T-helper 9 cell (primary cell): Measurements from ENCODE around the gene AMELX.

Source experiments
- DNase-seq: peaks from one replicate; pipeline ENCODE4 v3.0.0-alpha.2; 2020

AMELX gene

GRCh38 chrX:11311706-11312105, 18.5 kb downstream of the AMELX start:
- no peak for DNase-seq

DNA sequence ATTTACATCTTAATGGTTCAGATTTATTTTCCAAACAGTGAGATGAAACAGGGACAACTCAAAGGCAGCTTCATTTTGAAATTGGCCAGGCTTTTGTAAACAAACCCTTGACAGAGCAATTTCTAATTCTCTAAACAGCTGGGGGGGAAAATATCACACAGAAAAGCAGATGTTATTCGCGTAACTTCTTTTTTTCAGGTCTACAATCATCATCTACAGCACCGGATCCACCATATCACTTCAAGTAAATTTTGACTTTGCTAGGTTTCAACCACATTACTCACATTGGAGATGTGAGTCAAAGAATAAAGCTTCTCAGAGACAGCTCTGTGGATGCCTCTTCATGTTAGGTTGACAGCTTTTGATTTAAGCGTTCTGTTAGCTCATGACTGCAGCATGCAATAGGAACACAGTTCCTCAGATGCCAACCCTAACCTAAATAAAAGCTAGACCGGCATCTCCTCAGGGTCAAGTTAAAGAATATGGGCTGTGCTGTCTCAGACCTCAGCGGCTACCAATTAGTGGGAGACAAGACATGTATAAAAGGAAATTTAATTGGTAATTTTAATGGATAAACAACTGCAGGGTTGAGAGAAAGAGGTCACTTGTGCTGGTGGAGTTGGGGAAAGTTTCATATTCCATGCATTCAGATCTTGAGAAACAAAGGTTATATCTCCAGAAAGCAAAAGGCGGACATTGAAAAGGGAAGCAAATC, 26.8 kb downstream of the AMELX start:
- no peak for DNase-seq

DNA sequence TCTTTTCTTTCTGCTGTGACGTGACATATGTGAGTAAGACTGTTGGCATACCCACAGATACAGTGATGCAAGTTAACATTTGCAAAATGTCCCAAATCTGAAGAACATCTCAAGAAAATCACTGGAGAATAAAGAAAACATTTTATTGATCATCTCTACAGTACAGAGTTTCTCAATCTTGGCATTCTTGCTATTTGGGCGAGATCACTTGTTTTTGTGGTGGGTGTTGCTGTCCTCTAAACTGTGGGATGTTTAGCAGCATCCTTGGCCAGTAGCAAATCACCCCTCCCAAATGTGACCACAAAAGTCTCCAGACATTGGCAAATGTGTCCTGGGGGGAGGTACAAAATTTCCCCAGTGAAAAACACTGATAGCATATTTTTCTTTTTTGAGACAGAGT, 28.8 kb downstream of the AMELX start:
- no peak for DNase-seq

GRCh38 chrX:11328134-11328533, 34.9 kb downstream of the AMELX start:
- DNase-seq, result no peak

DNA sequence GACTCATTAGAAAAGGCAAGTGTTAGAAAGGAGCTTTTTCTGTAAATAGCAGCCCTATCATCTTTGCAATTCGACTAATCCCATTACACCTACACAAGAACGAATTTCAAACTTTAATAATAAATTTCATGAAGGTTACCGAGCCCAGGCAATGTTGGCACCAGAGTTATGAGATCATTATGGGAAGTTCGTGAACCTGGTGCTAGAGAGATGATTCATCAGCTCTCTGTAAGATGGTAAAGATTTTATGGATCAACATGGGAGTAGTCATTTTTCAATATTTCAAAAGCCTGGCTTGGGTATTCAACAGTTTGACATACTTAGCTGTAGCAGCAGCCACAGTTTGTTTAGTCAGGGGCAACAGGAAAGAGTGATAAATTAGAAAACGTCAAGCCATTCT, 35.8 kb downstream of the AMELX start:
- no peak for DNase-seq

GRCh38 chrX:11331788-11332187, 38.6 kb downstream of the AMELX start:
- no peak for DNase-seq

DNA sequence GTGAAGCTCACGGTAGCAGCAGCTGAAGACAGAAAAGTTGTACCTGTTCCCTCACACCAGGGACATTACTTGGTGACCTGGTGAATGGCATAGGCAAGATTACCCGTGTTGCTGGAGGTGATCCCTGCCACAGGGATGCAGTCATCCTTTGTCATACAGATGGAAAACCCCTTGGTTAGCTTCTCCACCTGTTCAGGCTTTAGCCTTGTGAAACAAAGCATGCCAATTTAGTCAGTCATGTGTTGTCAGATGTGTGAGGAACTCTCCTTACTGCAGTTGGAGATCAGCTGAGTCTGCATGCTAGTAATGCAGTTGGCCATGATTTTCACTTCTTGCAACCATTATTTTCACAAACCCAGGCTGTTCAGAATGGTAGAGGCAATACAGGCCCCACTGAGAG, 41.0 kb downstream of the AMELX start:
- DNase-seq, result no peak

- DNase-seq, result no peak
Measured at GRCh38 chrX:11336201-11336600, 43.0 kb downstream of the AMELX start.

DNA sequence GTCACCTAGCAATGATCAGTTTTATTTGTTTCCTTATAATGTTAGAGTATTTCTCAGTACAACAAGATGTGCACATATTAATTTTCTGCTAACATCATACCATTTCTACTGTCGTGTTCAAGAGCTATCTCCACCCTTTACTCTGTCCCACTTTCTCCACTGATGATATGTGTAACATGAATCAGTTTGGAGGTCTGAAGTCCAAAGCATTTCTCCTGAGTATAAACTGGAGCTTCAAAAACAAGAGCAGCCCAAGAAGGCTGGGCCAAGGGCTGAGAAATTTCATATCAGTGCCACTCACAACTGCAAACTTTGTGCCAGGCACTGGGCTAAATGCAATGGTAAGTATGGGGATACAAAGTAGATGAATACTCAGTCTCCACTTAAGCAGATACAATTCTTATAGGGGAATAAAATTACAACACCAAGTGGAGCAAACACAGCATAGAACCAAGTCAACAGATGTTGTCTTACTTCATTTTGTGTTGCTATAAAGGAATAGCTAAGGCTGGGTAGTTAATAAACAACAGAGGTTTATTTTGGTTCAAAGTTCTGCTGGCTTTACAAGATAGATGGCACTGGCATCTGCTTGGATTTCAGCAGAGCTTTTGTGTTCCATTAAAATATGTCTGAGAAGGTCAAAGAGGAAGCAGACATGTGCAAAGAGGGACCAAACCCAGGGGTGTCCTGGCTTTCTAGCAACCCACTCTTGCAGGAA, 44.2 kb downstream of the AMELX start:
- no peak for DNase-seq

- no peak for DNase-seq
Measured at GRCh38 chrX:11341274-11342201, 48.3 kb downstream of the AMELX start.

GRCh38 chrX:11342673-11343072, 49.5 kb downstream of the AMELX start:
- no peak for DNase-seq

GRCh38 chrX:11346121-11346682, 53.0 kb downstream of the AMELX start:
- no peak for DNase-seq

- no peak for DNase-seq
Measured at GRCh38 chrX:11347300-11347699, 54.1 kb downstream of the AMELX start.

GRCh38 chrX:11349020-11349419, 55.8 kb downstream of the AMELX start:
- DNase-seq, result no peak

DNA sequence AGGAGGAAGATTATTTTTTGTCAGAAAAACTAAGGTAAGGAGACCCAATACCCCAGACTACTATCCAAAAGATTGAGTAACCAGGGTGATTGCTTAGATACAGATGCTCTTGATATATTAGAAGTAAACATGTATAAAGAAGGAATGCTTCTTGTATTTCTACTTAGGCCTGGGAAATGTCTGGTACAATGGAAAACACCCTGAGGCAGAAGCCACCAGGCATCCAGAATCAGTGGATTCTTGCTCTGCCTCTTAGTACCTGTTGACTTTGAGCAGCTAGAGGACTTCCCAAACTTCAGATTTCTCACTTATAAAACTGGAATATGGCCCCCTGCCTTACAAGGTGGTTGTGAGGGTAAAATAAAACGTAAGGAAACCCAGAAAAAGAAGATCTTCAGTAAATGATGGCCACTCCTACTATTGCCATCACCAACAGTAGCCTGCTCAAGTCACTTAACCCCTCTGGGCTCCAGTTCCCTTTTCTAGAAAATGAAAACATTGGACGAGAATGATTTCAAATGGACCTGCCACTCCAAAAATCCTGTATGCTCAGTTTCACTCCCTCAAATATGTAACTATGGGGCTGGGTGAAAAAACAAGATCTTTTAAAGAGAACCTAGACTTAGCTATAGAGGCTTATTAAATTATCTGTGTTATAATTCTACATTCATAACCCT, 56.6 kb downstream of the AMELX start:
- no peak for DNase-seq
